Liver (tissue), 9 donors: ENCODE results near the gene TSR1. TPM values are rescaled to one million over a fixed set of nuclear protein-coding genes. Genes with fewer than 3 reads are reported as not detected.

Source experiments
- DNase-seq: peaks from one replicate; pipeline ENCODE4 v3.0.0-alpha.2; 2017; ENCODE audit warnings: low spot score
- H3K27ac ChIP-seq, 2 donors: one replicate each; pipeline ENCODE4 v1.7.0; 2013; ENCODE audit warnings: inconsistent platforms in 2 of 2, low read length in 2 of 2, control low read depth in 1 of 2, low read depth in 1 of 2, mild to moderate bottlenecking in 1 of 2
- H3K27me3 ChIP-seq, 4 donors: one replicate each; pipeline versions ENCODE4 v1.6.1 to v1.7.0; 2013; ENCODE audit warnings: low read length in 3 of 4, inconsistent platforms in 1 of 4, mild to moderate bottlenecking in 1 of 4, moderate library complexity in 1 of 4; ENCODE audit not compliant: control insufficient read depth in 4 of 4, insufficient read depth in 4 of 4
- H3K36me3 ChIP-seq, 4 donors: one replicate each; pipeline versions ENCODE4 v1.6.1 to v1.7.0; 2013; ENCODE audit warnings: low read length in 3 of 4, mild to moderate bottlenecking in 3 of 4, low read depth in 1 of 4, moderate library complexity in 1 of 4; ENCODE audit not compliant: control insufficient read depth in 4 of 4, insufficient read depth in 3 of 4
- H3K4me1 ChIP-seq, 4 donors: one replicate each; pipeline versions ENCODE4 v1.6.1 to v1.7.0; 2013; ENCODE audit warnings: low read length in 3 of 4, mild to moderate bottlenecking in 3 of 4, moderate library complexity in 1 of 4; ENCODE audit not compliant: control insufficient read depth in 4 of 4, insufficient read depth in 4 of 4
- H3K4me3 ChIP-seq, 3 donors: one replicate each; pipeline versions ENCODE4 v1.6.1 to v1.7.0; 2013; ENCODE audit warnings: low read length in 3 of 3, control low read depth in 1 of 3, low read depth in 1 of 3, mild to moderate bottlenecking in 1 of 3
- H3K9ac ChIP-seq, 2 donors: one replicate each; pipeline ENCODE4 v1.7.0; 2013; ENCODE audit warnings: low read length in 2 of 2, mild to moderate bottlenecking in 2 of 2, moderate library complexity in 2 of 2, control low read depth in 1 of 2, low read depth in 1 of 2
- H3K9me3 ChIP-seq, 4 donors: one replicate each; pipeline versions ENCODE4 v1.6.1 to v1.7.0; 2013; ENCODE audit warnings: low read length in 3 of 4; ENCODE audit not compliant: control insufficient read depth in 4 of 4
- ATF3 ChIP-seq: IDR thresholded peaks from 2 replicates; pipeline ENCODE4 v1.6.1; 2016; ENCODE audit warnings: antibody characterized with exemption
- CTCF ChIP-seq: fragments of 150-350 bp; IDR thresholded peaks from 2 replicates; pipeline ENCODE4 v1.5.1; 2017; ENCODE audit warnings: improper control_type of control experiment, low read depth, low read length; ENCODE audit not compliant: missing input control
- EGR1 ChIP-seq, 2 donors: IDR thresholded peaks; 2 replicates each; pipeline ENCODE4 v1.6.1; 2016 to 2018; ENCODE audit warnings: antibody characterized with exemption in 2 of 2, low read depth in 2 of 2
- FOXA1 ChIP-seq: IDR thresholded peaks from 2 replicates; pipeline ENCODE4 v1.6.1; 2016; ENCODE audit warnings: antibody characterized with exemption
- FOXA2 ChIP-seq: IDR thresholded peaks from 2 replicates; pipeline ENCODE4 v1.6.1; 2016; ENCODE audit warnings: antibody characterized with exemption
- GABPA ChIP-seq, 2 donors: IDR thresholded peaks in 1 of 2; conservative IDR thresholded peaks in 1 of 2; 2 replicates each; pipeline ENCODE4 v1.6.1; 2016; ENCODE audit warnings: antibody characterized with exemption in 2 of 2, mild to moderate bottlenecking in 1 of 2, moderate library complexity in 1 of 2
- HNF4G ChIP-seq: IDR thresholded peaks from 2 replicates; pipeline ENCODE4 v1.6.1; 2016; ENCODE audit warnings: antibody characterized with exemption
- MAX ChIP-seq: IDR thresholded peaks from 2 replicates; pipeline ENCODE4 v1.6.1; 2016; ENCODE audit warnings: antibody characterized with exemption
- RAD21 ChIP-seq, 2 donors: IDR thresholded peaks; 2 replicates each; pipeline ENCODE4 v1.6.1; 2016; ENCODE audit warnings: antibody characterized with exemption in 2 of 2, mild to moderate bottlenecking in 2 of 2
- REST ChIP-seq: IDR thresholded peaks from 2 replicates; pipeline ENCODE4 v1.6.1; 2016; ENCODE audit warnings: antibody characterized with exemption, mild to moderate bottlenecking
- RXRA ChIP-seq, 2 donors: IDR thresholded peaks; 2 replicates each; pipeline ENCODE4 v1.6.1; 2017 to 2018; ENCODE audit warnings: antibody characterized with exemption in 2 of 2, mild to moderate bottlenecking in 1 of 2
- SP1 ChIP-seq: IDR thresholded peaks from 2 replicates; pipeline ENCODE4 v1.6.1; 2018; ENCODE audit warnings: antibody characterized with exemption, mild to moderate bottlenecking
- TAF1 ChIP-seq: conservative IDR thresholded peaks from 2 replicates; pipeline ENCODE4 v1.6.1; 2016; ENCODE audit warnings: antibody characterized with exemption, mild to moderate bottlenecking
- YY1 ChIP-seq: IDR thresholded peaks from 2 replicates; pipeline ENCODE4 v1.6.1; 2016; ENCODE audit warnings: antibody characterized with exemption, mild to moderate bottlenecking
- ZBTB33 ChIP-seq: IDR thresholded peaks from 2 replicates; pipeline ENCODE4 v1.6.1; 2016; ENCODE audit warnings: antibody characterized with exemption
- WGBS: extraction: QIAGEN DNeasy Blood & Tissue Kit; methylation state at CpG from one replicate; pipeline ENCODE4 v1.1.7; 2013; 5-methylcytosine and 5-hydroxymethylcytosine counted together
- polyA plus RNA-seq, 2 donors: library from polyadenylated mRNA; stranded (reverse) in 1 of 2; unstranded in 1 of 2; fragments of 200-250 nt in 1 of 2; fragments of >200 nt in 1 of 2; fragmentation: Nextera tagmentation in 1 of 2; extraction: Ambion mirVana in 1 of 2; gene quantifications; one replicate each; pipeline versions ENCODE4 v1.2.1 to v1.2.3, GENCODE V29; 2013 to 2015
- total RNA-seq, 2 donors: library from RNA; depleted of rRNA; stranded (reverse); fragments of >200 nt; gene quantifications; one replicate each; pipeline ENCODE4 v1.2.3, GENCODE V29; 2014
- donor health status: healthy.
- donor health status: healthy.
- donor health status: healthy.
- donor health status: healthy.
- donor health status: healthy.

The TSR1 gene
- total and polyA plus RNA-seq, 4 donors: 6.5 to 27.0 (median 13.8) TPM

- TF ChIP-seq CTCF (no peak), FOXA1 (no peak), YY1 (no peak), SP1 (no peak), RAD21 (IDR thresholded peaks at IDR 0.05) (no peak)
Measured at GRCh38 chr17:2368359-2368758, 32.1 kb upstream of the TSR1 start (continued).

- DNase-seq: no peak
- TF ChIP-seq RXRA (IDR thresholded peaks at IDR 0.05) (no peak), YY1 (no peak), FOXA2 (no peak), ZBTB33 (no peak), MAX (no peak), REST (no peak), FOXA1 (no peak), GABPA (IDR thresholded peaks at IDR 0.05 in 1 of 2, conservative IDR thresholded peaks at IDR 0.05 in 1 of 2) (no peak), ATF3 (no peak), CTCF (no peak), HNF4G (no peak), TAF1 (no peak), EGR1 (IDR thresholded peaks at IDR 0.05; ENCODE audit: low read depth in 2 of 2) (no peak)
- no peak overlapping the region for H3K9ac ChIP-seq
- H3K4me3 ChIP-seq: no peak overlapping the region
- no peaks in the 10 kb centered on the region for H3K9me3 ChIP-seq
- H3K27me3 ChIP-seq: no peaks in the 10 kb centered on the region
- peaks cover 0 to 2% (median 0%) of the 10 kb centered on the region in 4 donors for H3K4me1 ChIP-seq
- no peak overlapping the region for H3K27ac ChIP-seq
- H3K36me3 ChIP-seq: peaks cover 2 to 28% (median 3%) of the 10 kb centered on the region in 4 donors
- WGBS: 87% methylated on average over 26 of the region's 26 CpGs
Measured at GRCh38 chr17:2366747-2367494, 30.7 kb upstream of the TSR1 start.
